GM23248 (cell line): Measurements from ENCODE around the gene TMEM150B. TPM values are rescaled to one million over a fixed set of nuclear protein-coding genes. Genes with fewer than 3 reads are reported as not detected.
A peak's percentile ranks its signal among the peaks of the same experiment; 100 is the strongest.

Experiments used
- DNase-seq: peaks from one replicate; pipeline ENCODE4 v3.0.0-alpha.2; 2015
- H2AFZ ChIP-seq: fragments of 200-600 bp; sonication (generic); 2 replicates; pipeline ENCODE4 v1.6.1; 2016; ENCODE audit warnings: antibody characterized with exemption
- H3F3A ChIP-seq: fragments of 200-600 bp; sonication (generic); 2 replicates; pipeline ENCODE4 v1.6.1; 2016; ENCODE audit warnings: mild to moderate bottlenecking, antibody characterized with exemption, mixed run types; ENCODE audit not compliant: insufficient read depth
- H3K27ac ChIP-seq: fragments of 200-600 bp; sonication (generic); 2 replicates; pipeline ENCODE4 v1.5.1; 2016; ENCODE audit warnings: mild to moderate bottlenecking
- H3K27me3 ChIP-seq: fragments of 200-600 bp; sonication (generic); replicated peaks from 2 replicates; pipeline ENCODE4 v1.6.1; 2016; ENCODE audit warnings: mild to moderate bottlenecking; ENCODE audit not compliant: insufficient read depth
- H3K36me3 ChIP-seq: fragments of 200-600 bp; sonication (generic); 2 replicates; pipeline ENCODE4 v1.6.1; 2016; ENCODE audit warnings: low read depth, mild to moderate bottlenecking
- H3K4me1 ChIP-seq: fragments of 200-600 bp; sonication (generic); 2 replicates; pipeline ENCODE4 v1.6.1; 2016; ENCODE audit warnings: mild to moderate bottlenecking; ENCODE audit not compliant: insufficient read depth
- H3K4me2 ChIP-seq: fragments of 200-600 bp; sonication (generic); one replicate; pipeline ENCODE4 v1.6.1; 2016; ENCODE audit warnings: mild to moderate bottlenecking; ENCODE audit not compliant: unreplicated experiment
- H3K4me3 ChIP-seq: fragments of 200-600 bp; sonication (generic); 2 replicates; pipeline ENCODE4 v1.5.1; 2016; ENCODE audit warnings: mild to moderate bottlenecking
- H3K79me2 ChIP-seq: fragments of 200-600 bp; sonication (generic); 2 replicates; pipeline ENCODE4 v1.6.1; 2016; ENCODE audit warnings: mild to moderate bottlenecking; ENCODE audit not compliant: insufficient read depth
- H3K9ac ChIP-seq: fragments of 200-600 bp; sonication (generic); 2 replicates; pipeline ENCODE4 v1.6.1; 2016; ENCODE audit warnings: mild to moderate bottlenecking
- H3K9me2 ChIP-seq: fragments of 200-600 bp; sonication (generic); 2 replicates; pipeline ENCODE4 v1.6.1; 2016; ENCODE audit warnings: mixed run types, mild to moderate bottlenecking, moderate library complexity; ENCODE audit not compliant: insufficient read depth
- H3K9me3 ChIP-seq: fragments of 200-600 bp; sonication (generic); one replicate; pipeline ENCODE4 v1.6.1; 2017; ENCODE audit warnings: low read depth
- H4K20me1 ChIP-seq: fragments of 200-600 bp; sonication (generic); 2 replicates; pipeline ENCODE4 v1.6.0; 2016; ENCODE audit not compliant: insufficient read depth
- EZH2 ChIP-seq: fragments of 200-600 bp; sonication (generic); IDR thresholded peaks from 2 replicates; pipeline ENCODE4 v1.6.1; 2018; ENCODE audit warnings: antibody characterized with exemption, mild to moderate bottlenecking; ENCODE audit not compliant: insufficient read depth, poor library complexity, severe bottlenecking
- EZH2phosphoT487 ChIP-seq: fragments of 200-600 bp; sonication (generic); IDR thresholded peaks from 2 replicates; pipeline ENCODE4 v1.6.1; 2018; ENCODE audit warnings: antibody characterized with exemption, moderate library complexity, mild to moderate bottlenecking, low read depth; ENCODE audit not compliant: insufficient read depth
- WGBS, 2 experiments: methylation state at CpG; one replicate each; pipeline ENCODE4 v1.1.6; 2015 to 2017; ENCODE audit warnings: low lambda C conversion rate in 2 of 2, low coverage in 1 of 2; ENCODE audit errors: missing lambda C conversion rate in 2 of 2; 5-methylcytosine and 5-hydroxymethylcytosine counted together
- in situ Hi-C: fragments of 300-500 bp; cut with MboI; formaldehyde crosslinking; loops from 2 replicates; pipeline ENCODE4 v1.15.0; 2020
- polyA plus RNA-seq: library from polyadenylated mRNA; unstranded; fragments of >200 nt; fragmentation: Nextera tagmentation; extraction: Ambion mirVana; gene quantifications from 2 replicates; pipeline ENCODE4 v1.2.1, GENCODE V29; 2016
- total RNA-seq: library from RNA; depleted of rRNA; stranded (reverse); fragments of >200 nt; shearing (Covaris generic); gene quantifications from 2 replicates; pipeline ENCODE4 v1.2.3, GENCODE V29; 2014

Gene TMEM150B
- total and polyA plus RNA-seq, 2 experiments from 2014 or later, result not detected

DNA sequence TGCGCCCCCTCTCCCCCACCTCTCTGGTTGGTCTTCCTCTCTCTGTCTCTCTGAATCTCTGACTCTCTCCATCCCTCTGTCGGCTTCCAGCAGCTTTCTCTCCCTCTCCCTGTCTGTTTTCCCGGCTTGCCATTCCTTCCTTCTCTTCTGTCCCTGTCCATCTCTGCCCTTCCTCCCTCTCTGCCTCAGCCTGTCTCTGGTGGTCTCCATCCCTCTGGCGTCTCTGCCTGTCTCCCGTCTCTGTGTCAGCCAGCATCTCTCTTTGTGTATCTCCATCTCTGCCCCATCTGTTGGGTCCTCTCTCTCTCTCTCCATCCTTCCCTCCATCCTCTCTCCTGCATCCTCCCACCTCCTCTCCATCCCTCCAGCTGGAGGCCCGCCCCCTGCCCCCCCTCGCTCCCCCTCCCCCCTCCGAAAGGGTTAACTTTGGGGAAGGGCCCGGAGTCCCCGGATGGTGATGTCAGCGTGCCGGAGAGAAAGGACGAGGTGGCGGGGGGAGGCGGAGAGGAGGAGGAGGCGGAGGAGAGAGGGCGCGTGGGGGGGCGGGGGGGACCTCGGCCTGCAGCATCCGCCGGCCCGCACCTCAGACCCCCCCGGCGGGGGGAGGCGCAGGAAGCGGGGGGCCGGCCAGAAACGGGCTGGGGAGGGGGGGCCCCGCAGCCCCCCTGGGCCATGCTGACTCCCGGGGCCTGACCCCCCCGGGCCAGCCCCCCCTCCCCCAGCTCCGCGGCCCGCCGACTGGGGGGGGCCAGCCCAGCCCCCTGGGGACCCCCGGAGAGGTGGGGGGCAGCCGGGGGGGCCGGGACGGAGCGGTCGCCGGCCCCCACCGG lies 41.4 kb downstream of the TMEM150B start, which contains the start of gene BRSK1:
TSS of gene BRSK1 (plus strand) at position 450 of the 830 bp plus-strand sequence. CDS start 446 bp downstream, outside the sequence.
- in situ Hi-C loops, result no loop called here
- Histone ChIP-seq H3K9me3 (no peaks in the 10 kb centered on the region), H4K20me1 (no peaks in the 10 kb centered on the region), H3K4me2 (peak within 1 kb of the TSS; percentile 40), H3K36me3 (no peaks in the 10 kb centered on the region), H3K27me3 (no peaks in the 10 kb centered on the region), H3K4me1 (peaks cover 6% of the 10 kb centered on the region; the same call in 1 of the 2 replicates), H3K4me3 (peak within 1 kb of the TSS; percentile 68), H3K9ac (peak within 1 kb of the TSS; percentile 74), H3F3A (peaks cover 6% of the 10 kb centered on the region; the same call in 1 of the 2 replicates), H3K27ac (no peak within 1 kb of the TSS), H3K79me2 (peaks cover 11% of the 10 kb centered on the region; the same call in 1 of the 2 replicates), H2AFZ (peak within 1 kb of the TSS; percentile 93), H3K9me2 (no peaks in the 10 kb centered on the region)
- WGBS, 2 experiments, result 3 to 5% methylated on average over 3 to 36 of the region's 44 CpGs
- DNase-seq, result peak; percentile 76
- TF ChIP-seq EZH2phosphoT487, result no peak
- TF ChIP-seq EZH2, result no peak

- 5 to 6% methylated on average over 41 to 49 of the region's 52 CpGs for WGBS, 2 experiments
- H3K4me2 ChIP-seq, result peak within 1 kb of the TSS; percentile 73
- peak within 1 kb of the TSS; percentile 90 for H2AFZ ChIP-seq
- H3K9me3 ChIP-seq, result no peaks in the 10 kb centered on the region
- H3K36me3 ChIP-seq, result no peaks in the 10 kb centered on the region
- peak; percentile 95 for DNase-seq
- no peaks in the 10 kb centered on the region for H3K27me3 ChIP-seq
- H4K20me1 ChIP-seq, result no peaks in the 10 kb centered on the region
- in situ Hi-C loops, result no loop called here
- peak within 1 kb of the TSS; percentile 63 for H3K27ac ChIP-seq
- TF ChIP-seq EZH2 (no peak), EZH2phosphoT487 (no peak)
- H3K9ac ChIP-seq, result peak within 1 kb of the TSS; percentile 85
- peaks cover 13% of the 10 kb centered on the region; the same call in 1 of the 2 replicates for H3K79me2 ChIP-seq
- peaks cover 6% of the 10 kb centered on the region; the same call in 1 of the 2 replicates for H3F3A ChIP-seq
- peak within 1 kb of the TSS; percentile 98 for H3K4me3 ChIP-seq
- peaks cover 7% of the 10 kb centered on the region; the same call in 1 of the 2 replicates for H3K4me1 ChIP-seq
- H3K9me2 ChIP-seq, result no peaks in the 10 kb centered on the region
Measured at GRCh38 chr19:55279770-55280643, 45.1 kb downstream of the TMEM150B start, which contains the start of gene HSPBP1. Gene HSPBP1 (minus strand): TSS chr19:55280110. CDS start chr19:55279608, 502 bp downstream.

- in situ Hi-C loops, result no loop called here
- Histone ChIP-seq H3K4me1 (peaks cover 7% of the 10 kb centered on the region; the same call in 1 of the 2 replicates), H3F3A (peaks cover 6% of the 10 kb centered on the region; the same call in 1 of the 2 replicates), H3K9ac (peak overlapping the region; percentile 85), H2AFZ (peak overlapping the region; percentile 90), H3K4me2 (peak overlapping the region; percentile 73), H3K27me3 (no peaks in the 10 kb centered on the region), H3K4me3 (peak overlapping the region; percentile 98), H3K36me3 (no peaks in the 10 kb centered on the region), H3K9me3 (no peaks in the 10 kb centered on the region), H3K79me2 (peaks cover 13% of the 10 kb centered on the region; the same call in 1 of the 2 replicates), H3K27ac (peak overlapping the region; percentile 63), H4K20me1 (no peaks in the 10 kb centered on the region), H3K9me2 (no peaks in the 10 kb centered on the region)
- no peak for TF ChIP-seq EZH2
- no peak for TF ChIP-seq EZH2phosphoT487
- 3 to 5% methylated on average over 6 to 23 of the region's 23 CpGs for WGBS, 2 experiments
- DNase-seq, result no peak
Measured at GRCh38 chr19:55279340-55279739, 45.8 kb downstream of the TMEM150B start.
